AG10803 (cell line): Measurements from ENCODE around the gene MYRF.
A peak's percentile ranks its signal among the peaks of the same experiment; 100 is the strongest.

Experiments
- DNase-seq: peaks from one replicate; pipeline ENCODE4 v3.0.0; 2010; ENCODE audit warnings: low read depth
- H3K4me3 ChIP-seq: 2 replicates; pipeline ENCODE4 v1.5.1; 2011; ENCODE audit warnings: mild to moderate bottlenecking, low read length, control low read depth
- CTCF ChIP-seq: conservative IDR thresholded peaks from 2 replicates; pipeline ENCODE4 v1.5.1; 2011; ENCODE audit warnings: mild to moderate bottlenecking, low read length, control low read depth, inconsistent platforms

Gene MYRF

GRCh38 chr11:61750631-61751273 is 1.7 kb upstream of the MYRF start:
- no peak for DNase-seq
- no peak for TF ChIP-seq CTCF
- H3K4me3 ChIP-seq: no peak overlapping the region

DNA sequence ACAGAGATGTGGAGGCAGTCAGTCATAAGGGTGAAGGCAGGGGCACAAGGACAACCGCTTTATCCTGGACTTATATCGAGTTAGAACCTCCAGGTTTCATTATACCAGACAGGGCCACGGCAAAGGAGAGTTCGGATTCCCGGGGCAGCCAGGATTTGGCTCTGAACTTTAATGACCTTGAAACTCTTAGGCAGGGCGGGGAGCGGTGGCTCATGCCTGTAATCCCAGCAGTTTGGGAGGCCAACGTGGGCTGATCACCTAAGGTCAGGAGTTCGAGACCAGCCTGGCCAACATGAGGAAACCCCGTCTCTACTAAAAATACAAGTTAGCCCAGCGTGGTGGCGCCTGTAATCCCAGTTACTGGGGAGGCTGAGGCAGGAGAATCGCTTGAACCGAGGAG is 1.1 kb upstream of the MYRF start:
- H3K4me3 ChIP-seq: no peak overlapping the region
- no peak for DNase-seq
- no peak for TF ChIP-seq CTCF

DNA sequence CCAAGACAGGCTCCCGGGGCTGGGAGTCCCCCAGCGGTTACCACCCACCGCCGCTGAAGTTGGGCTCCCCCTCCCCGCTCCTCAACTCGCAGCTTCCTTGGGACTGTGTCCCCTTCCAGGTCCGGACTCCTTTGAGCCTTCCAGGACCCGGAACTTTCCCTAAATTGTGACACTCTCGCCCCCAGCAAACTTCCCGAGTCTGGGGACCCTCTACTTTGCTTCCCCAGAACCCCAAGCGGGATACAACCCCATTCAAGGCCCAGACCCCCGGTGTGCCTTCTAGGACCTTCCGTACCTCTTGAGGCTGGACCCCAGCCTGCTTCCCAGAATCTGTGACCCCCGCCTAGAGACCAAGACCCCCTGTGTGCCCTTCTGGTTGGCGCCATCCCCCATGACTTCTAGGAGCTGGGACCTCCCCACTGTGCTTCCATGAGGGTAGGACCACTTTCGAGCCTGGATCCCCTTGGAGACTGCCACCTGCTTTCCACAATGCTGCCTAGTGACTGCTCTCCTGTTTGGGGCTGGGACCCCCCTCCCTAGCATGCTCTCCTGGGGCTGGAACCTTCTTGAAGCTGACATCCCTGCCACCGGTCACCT is 587 bp downstream of the MYRF start:
- peak overlapping the region; percentile 40 for H3K4me3 ChIP-seq
- no peak for DNase-seq
- TF ChIP-seq CTCF: no peak

DNA sequence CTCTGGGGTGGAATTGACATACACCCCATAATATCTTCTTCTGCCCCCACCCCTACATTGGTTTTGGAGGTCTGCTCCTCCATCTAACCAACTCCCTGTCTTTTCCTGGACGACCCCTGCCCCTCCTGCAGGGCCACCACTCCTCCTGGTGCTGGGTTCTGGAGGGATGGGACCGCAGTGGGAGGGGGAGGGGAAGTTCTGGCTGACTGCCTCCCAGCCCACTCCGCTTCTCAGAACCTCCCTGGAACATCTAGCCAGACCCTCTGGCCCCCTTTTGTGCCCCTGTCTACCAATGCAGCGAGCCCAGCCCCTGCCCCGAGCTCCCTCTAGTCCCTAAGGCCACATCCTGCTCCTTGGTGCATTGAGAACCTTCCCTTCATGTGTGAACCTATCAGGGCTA is 1.2 kb downstream of the MYRF start:
- no peak for DNase-seq
- no peak overlapping the region for H3K4me3 ChIP-seq
- TF ChIP-seq CTCF: no peak

DNA sequence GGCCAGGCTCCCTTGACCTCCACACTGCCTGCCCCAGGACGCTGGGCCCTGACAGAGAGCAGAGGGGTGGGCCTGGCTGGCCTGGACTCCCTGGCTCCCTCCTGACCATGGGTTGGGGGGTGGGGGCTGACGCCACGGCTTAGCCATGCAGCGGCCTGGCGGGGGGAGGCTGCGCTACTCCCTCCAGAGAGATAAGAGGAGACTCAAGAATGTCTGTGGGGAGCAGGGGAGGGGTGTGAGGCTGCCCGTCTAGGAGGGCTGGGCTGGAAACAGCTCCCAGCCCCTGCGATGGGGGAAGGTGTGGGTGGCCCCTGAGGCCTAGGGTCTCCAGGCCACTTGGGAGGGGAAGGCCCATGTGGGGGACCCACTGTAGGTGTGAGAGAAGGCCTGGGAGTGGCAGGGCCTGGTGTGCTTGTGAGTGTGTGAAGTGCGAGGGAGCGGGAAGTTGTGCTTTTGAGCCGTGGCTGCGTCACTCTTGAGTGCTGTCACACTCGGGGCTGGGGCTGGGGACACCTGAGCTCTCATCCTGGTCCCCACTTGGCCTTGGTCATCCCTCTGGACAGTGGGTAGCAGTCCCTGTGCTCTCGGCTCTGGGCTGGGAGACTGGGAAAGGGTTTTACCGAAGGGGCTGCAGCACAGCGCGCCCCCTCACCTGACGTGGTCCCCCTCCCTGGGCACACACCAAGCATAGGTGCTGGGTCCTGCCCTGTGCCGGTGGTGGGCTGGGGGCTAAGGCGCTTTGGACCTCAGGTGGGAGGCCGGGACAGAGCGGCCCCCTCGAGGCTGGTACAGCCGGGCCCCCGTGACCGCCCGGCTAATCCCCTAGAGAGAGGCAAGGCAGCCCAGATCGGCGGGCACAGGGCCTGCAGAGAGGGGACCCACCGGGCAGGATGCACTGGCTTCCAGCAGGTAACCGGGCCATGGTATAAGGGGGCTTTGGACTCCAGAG is 2.4 kb downstream of the MYRF start:
- no peak for TF ChIP-seq CTCF
- H3K4me3 ChIP-seq: no peak overlapping the region
- DNase-seq: no peak

DNA sequence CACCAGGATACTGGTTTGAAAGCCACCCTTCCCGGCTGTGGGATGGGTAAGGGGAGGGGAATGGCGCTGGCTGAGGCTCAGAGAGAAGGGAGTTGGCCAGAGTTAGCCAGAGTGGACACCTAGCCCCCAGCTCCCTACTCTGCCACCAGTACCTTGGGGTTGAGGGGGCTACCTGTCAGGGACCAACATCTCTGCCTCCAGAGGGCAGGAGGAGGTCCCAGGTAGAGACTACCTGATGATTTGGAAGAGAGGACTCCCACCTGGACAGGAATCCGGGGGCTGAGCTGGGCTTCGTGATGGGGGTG is 3.7 kb downstream of the MYRF start:
- TF ChIP-seq CTCF: no peak
- DNase-seq: no peak
- H3K4me3 ChIP-seq: no peak overlapping the region
